Mesothelial cell of epicardium (in vitro differentiated cells): ENCODE data around the gene LMOD1. TPM values are rescaled to one million over a fixed set of nuclear protein-coding genes. Genes with fewer than 3 reads are reported as not detected.

Experiments
- DNase-seq, 2 experiments: peaks; one replicate each; pipeline ENCODE4 v3.0.0; 2021; ENCODE audit warnings: low spot score in 2 of 2; ENCODE audit not compliant: unreplicated experiment in 2 of 2
- H3K27ac Mint-ChIP-seq: 2 replicates; pipeline ENCODE4 v1.8.0; 2021; ENCODE audit warnings: mixed read lengths
- H3K27me3 Mint-ChIP-seq: 2 replicates; pipeline ENCODE4 v1.8.0; 2021; ENCODE audit warnings: low read depth, mixed read lengths
- H3K36me3 Mint-ChIP-seq: 2 replicates; pipeline ENCODE4 v1.8.0; 2021; ENCODE audit warnings: mixed read lengths
- H3K4me1 Mint-ChIP-seq: 2 replicates; pipeline ENCODE4 v1.8.0; 2021; ENCODE audit warnings: mixed read lengths
- H3K4me3 Mint-ChIP-seq: 2 replicates; pipeline ENCODE4 v1.8.0; 2021; ENCODE audit warnings: mild to moderate bottlenecking, moderate library complexity, mixed read lengths
- H3K9me3 Mint-ChIP-seq: 2 replicates; pipeline ENCODE4 v1.8.0; 2021; ENCODE audit warnings: mixed read lengths
- microRNA-seq: library from miRNA; unstranded; fragments of <30 nt; microRNA quantifications from one replicate; pipeline ENCODE4 v1.2.0, GENCODE V29; 2021; ENCODE audit warnings: inconsistent platforms, mixed read lengths
- total RNA-seq: library from RNA; stranded (reverse); gene quantifications from 3 replicates; pipeline ENCODE4 v1.2.1, GENCODE V29; 2021
- TF ChIP-seq, protein P1 (sequence below): fragments of 200-600 bp; sonication (generic); IDR thresholded peaks from one replicate; pipeline ENCODE4 v1.5.0; 2021; ENCODE audit warnings: antibody characterized with exemption; ENCODE audit not compliant: unreplicated experiment

Gene LMOD1
- total RNA-seq, 1 donor from 2014 or later: 5.4 TPM

DNA sequence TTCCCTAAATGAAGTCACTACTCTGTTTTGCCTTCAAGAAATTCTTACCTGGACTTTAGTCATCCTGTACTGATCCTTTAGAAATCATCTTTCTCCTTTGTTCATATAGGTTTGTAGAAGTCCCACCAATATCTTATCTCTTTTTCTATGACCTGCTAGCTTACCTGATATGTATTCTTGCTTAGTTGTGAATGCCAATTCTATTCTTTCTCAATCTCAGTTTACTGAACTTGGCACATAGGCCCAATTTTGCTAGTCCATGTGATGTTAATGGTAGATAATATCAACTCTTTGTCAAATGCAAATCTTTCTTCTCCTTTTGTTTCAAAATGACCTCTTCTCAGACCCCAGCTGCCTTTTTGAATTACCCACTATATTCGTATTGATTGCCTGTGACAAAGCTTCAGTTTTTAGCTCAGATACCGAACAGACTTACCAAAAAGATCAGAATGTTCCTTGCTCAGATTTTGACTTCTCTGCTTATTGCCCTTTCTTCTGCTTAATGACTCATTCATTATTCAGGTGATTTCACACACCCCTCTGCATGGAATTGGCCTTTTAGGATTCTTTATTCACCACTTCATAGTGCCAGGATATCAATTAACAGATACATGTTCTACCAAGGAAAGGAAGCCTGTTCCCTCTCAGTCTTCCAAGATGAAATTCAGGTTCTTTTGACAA is 96.8 kb downstream of the LMOD1 start:
- Mint-ChIP-seq H3K27ac (peak overlapping the region; percentile 81), H3K36me3 (peaks cover 32% of the 10 kb centered on the region), H3K27me3 (no peaks in the 10 kb centered on the region), H3K4me1 (peaks cover 11% of the 10 kb centered on the region), H3K9me3 (no peaks in the 10 kb centered on the region), H3K4me3 (no peak overlapping the region)
- DNase-seq: no peak
- TF ChIP-seq, protein P1, sequence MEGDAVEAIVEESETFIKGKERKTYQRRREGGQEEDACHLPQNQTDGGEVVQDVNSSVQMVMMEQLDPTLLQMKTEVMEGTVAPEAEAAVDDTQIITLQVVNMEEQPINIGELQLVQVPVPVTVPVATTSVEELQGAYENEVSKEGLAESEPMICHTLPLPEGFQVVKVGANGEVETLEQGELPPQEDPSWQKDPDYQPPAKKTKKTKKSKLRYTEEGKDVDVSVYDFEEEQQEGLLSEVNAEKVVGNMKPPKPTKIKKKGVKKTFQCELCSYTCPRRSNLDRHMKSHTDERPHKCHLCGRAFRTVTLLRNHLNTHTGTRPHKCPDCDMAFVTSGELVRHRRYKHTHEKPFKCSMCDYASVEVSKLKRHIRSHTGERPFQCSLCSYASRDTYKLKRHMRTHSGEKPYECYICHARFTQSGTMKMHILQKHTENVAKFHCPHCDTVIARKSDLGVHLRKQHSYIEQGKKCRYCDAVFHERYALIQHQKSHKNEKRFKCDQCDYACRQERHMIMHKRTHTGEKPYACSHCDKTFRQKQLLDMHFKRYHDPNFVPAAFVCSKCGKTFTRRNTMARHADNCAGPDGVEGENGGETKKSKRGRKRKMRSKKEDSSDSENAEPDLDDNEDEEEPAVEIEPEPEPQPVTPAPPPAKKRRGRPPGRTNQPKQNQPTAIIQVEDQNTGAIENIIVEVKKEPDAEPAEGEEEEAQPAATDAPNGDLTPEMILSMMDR: no peak

DNA sequence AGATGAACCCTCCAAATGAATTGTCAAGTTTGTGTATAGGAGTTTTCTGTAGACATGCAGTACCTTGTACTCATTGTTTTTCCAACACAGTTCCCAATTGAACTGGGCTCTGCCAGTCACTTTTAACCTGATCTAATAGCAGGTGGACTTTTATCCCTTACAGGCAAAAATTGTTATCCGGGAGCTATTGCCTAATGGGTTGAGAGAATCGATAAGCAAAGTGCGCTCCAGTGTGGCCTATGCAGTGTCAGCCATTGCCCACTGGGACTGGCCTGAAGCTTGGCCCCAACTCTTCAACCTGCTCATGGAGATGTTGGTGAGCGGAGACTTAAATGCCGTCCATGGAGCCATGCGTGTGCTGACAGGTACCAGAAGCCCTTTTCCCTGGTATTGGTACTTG is 98.1 kb downstream of the LMOD1 start:
- Mint-ChIP-seq H3K4me1 (peaks cover 11% of the 10 kb centered on the region), H3K4me3 (no peak overlapping the region), H3K36me3 (peaks cover 29% of the 10 kb centered on the region), H3K27me3 (no peaks in the 10 kb centered on the region), H3K27ac (no peak overlapping the region), H3K9me3 (no peaks in the 10 kb centered on the region)
- TF ChIP-seq, protein P1: no peak
- DNase-seq: no peak

- Mint-ChIP-seq H3K9me3 (no peaks in the 10 kb centered on the region), H3K36me3 (peaks cover 22% of the 10 kb centered on the region), H3K27ac (no peak overlapping the region), H3K27me3 (no peaks in the 10 kb centered on the region), H3K4me1 (peaks cover 11% of the 10 kb centered on the region), H3K4me3 (no peak overlapping the region)
- DNase-seq: no peak
- TF ChIP-seq, protein P1: no peak
Observed at GRCh38 chr1:201847150-201847549, 99.2 kb downstream of the LMOD1 start.

Small RNAs within 50 kb of the gene (microRNA-seq; reads per million reads assigned to microRNA genes)
- gene MIR6739: not detected

Other genes starting within 250 kb of the LMOD1 start
- 80.1 to 87.8 TPM (median 84.9 TPM) in 3 replicates for gene IPO9, start 117.4 kb downstream of the LMOD1 start, total RNA-seq
- 8.3 to 11.5 TPM (median 9.8 TPM) in 3 replicates for gene SHISA4, start 57.6 kb downstream of the LMOD1 start, total RNA-seq
- 42.6 to 46.5 TPM (median 46.3 TPM) in 3 replicates for gene TIMM17A, start 9.0 kb upstream of the LMOD1 start, total RNA-seq
- 76.6 to 84.3 TPM (median 79.3 TPM) in 3 replicates for gene RNPEP, start 36.1 kb upstream of the LMOD1 start, total RNA-seq
- 111 to 112 TPM (median 112 TPM) in 3 replicates for gene ELF3, start 64.0 kb upstream of the LMOD1 start, total RNA-seq
- 0.07 to 0.11 TPM (median 0.09 TPM) in 3 replicates for gene GPR37L1, start 176.4 kb upstream of the LMOD1 start, total RNA-seq
- gene ARL8A, start 198.2 kb upstream of the LMOD1 start, total RNA-seq: 73.9 to 79.6 TPM (median 74.4 TPM) in 3 replicates
- gene PTPN7, start 214.1 kb upstream of the LMOD1 start, total RNA-seq: 0.31 to 0.49 TPM (median 0.32 TPM) in 3 replicates
- 3.1 to 4.7 TPM (median 3.1 TPM) in 3 replicates for gene LGR6, start 247.3 kb upstream of the LMOD1 start, total RNA-seq